ENCODE measurements around the gene CBLN1. TPM values are rescaled to one million over a fixed set of nuclear protein-coding genes. Genes with fewer than 3 reads are reported as not detected.

CBLN1 gene
- total RNA-seq, 1 experiment from 2014 or later = not detected

DNA sequence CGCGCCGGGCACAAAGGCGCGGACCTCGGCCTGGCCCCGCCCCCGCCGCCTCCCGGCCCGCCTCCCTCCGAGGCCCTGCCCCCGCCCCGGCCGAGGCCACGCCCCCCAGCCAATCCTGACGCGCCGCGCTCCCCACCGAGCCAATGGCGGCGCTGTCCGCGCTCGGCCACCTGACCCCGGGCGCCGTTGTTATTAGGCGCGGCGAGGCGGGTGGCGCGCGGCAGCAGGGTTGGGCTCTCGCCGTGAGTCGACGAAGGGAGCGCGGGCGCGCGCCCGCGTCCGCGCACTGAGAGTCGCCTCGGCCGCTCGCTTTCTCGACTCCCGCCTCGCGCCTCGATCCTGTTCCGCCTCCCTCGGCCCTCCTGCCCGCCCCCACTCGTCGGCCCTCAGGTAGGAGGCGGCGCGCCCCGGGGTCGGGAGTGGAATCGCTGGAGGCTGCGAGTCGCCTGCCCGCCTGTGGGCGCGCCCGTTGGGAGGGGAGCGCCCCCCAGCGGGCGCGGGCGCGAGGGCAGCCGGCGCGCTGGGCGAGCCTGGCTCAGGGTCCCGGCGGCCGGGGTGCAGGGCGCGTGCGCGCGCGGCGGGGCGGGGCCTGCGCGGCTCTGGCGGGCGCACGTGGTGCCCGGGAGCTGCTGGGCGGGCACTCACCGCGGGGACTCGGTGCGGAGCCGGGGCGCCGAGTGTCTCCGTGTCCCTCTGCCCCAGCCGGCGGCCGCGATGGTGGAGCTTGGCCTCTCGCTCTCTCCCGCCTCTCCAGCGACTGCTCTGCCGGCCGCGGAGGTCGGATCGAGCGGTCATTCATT lies 405 bp upstream of the CBLN1 start:
- RAD21 ChIA-PET (ENCODE audit: low non-redundant PET in 1 of 2, low total read pairs in 2 of 2, uncharacterized antibody in 2 of 2, unreplicated experiment in 2 of 2) = no interaction called here
- DNase-seq (ENCODE audit: low read depth, low spot score) (no peak), ATAC-seq (no peak)
- Histone ChIP-seq H3K27me3 (ENCODE audit: insufficient read depth, low read length) (no peaks in the 10 kb centered on the region), H3K27ac (ENCODE audit: low read depth, low read length) (no peak overlapping the region), H3K9me2 (ENCODE audit: insufficient read depth) (no peaks in the 10 kb centered on the region), H3K9ac (ENCODE audit: low read length) (no peak overlapping the region), H2AFZ (ENCODE audit: low read depth, low read length, poor library complexity, severe bottlenecking) (no peak overlapping the region), H3K36me3 (ENCODE audit: control insufficient read depth in 1 of 2, insufficient read depth in 2 of 2, low read length in 2 of 2) (no peaks in the 10 kb centered on the region), H3K9me3 (ENCODE audit: control insufficient read depth in 1 of 2, insufficient read depth in 1 of 2, low read depth in 1 of 2, low read length in 2 of 2) (no peaks in the 10 kb centered on the region), H3K4me1 (ENCODE audit: control insufficient read depth in 1 of 2, insufficient read depth in 2 of 2, low read length in 2 of 2) (no peaks in the 10 kb centered on the region), H3K4me3 (replicated peaks in 1 of 2; ENCODE audit: low read depth in 1 of 2, low read length in 2 of 2) (no peak overlapping the region), H3K4me2 (ENCODE audit: low read length) (no peak overlapping the region), H3K79me2 (ENCODE audit: insufficient read depth, low read length) (no peaks in the 10 kb centered on the region), H4K20me1 (ENCODE audit: insufficient read depth) (no peaks in the 10 kb centered on the region)
- intact Hi-C loops (cut with micrococcal nuclease) = no loop called here
- CTCF ChIA-PET = no interaction called here
- no TSS peak for BruUV-seq (replicated peaks)
- TF ChIP-seq CEBPB (IDR thresholded peaks at IDR 0.05; ENCODE audit: low read depth) (no peak), CBX3 (IDR thresholded peaks at IDR 0.05; ENCODE audit: low read depth) (no peak), ELF1 (IDR thresholded peaks at IDR 0.05; ENCODE audit: borderline replicate concordance, low read depth) (no peak), SRF (IDR thresholded peaks at IDR 0.05; ENCODE audit: low read depth) (no peak), SP1 (IDR thresholded peaks at IDR 0.05; ENCODE audit: low read depth) (no peak), EGR1 (IDR thresholded peaks at IDR 0.05; ENCODE audit: low read depth) (no peak), EZH2phosphoT487 (IDR thresholded peaks at IDR 0.05; ENCODE audit: borderline replicate concordance) (no peak), ZNF274 (IDR thresholded peaks at IDR 0.05; ENCODE audit: low read depth, low read length) (no peak)
- TF ChIP-seq, protein P1, sequence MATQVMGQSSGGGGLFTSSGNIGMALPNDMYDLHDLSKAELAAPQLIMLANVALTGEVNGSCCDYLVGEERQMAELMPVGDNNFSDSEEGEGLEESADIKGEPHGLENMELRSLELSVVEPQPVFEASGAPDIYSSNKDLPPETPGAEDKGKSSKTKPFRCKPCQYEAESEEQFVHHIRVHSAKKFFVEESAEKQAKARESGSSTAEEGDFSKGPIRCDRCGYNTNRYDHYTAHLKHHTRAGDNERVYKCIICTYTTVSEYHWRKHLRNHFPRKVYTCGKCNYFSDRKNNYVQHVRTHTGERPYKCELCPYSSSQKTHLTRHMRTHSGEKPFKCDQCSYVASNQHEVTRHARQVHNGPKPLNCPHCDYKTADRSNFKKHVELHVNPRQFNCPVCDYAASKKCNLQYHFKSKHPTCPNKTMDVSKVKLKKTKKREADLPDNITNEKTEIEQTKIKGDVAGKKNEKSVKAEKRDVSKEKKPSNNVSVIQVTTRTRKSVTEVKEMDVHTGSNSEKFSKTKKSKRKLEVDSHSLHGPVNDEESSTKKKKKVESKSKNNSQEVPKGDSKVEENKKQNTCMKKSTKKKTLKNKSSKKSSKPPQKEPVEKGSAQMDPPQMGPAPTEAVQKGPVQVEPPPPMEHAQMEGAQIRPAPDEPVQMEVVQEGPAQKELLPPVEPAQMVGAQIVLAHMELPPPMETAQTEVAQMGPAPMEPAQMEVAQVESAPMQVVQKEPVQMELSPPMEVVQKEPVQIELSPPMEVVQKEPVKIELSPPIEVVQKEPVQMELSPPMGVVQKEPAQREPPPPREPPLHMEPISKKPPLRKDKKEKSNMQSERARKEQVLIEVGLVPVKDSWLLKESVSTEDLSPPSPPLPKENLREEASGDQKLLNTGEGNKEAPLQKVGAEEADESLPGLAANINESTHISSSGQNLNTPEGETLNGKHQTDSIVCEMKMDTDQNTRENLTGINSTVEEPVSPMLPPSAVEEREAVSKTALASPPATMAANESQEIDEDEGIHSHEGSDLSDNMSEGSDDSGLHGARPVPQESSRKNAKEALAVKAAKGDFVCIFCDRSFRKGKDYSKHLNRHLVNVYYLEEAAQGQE (IDR thresholded peaks at IDR 0.05; ENCODE audit: low read depth) = no peak
- TF ChIP-seq, protein P2, sequence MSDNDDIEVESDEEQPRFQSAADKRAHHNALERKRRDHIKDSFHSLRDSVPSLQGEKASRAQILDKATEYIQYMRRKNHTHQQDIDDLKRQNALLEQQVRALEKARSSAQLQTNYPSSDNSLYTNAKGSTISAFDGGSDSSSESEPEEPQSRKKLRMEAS (IDR thresholded peaks at IDR 0.05) = no peak
- TF ChIP-seq, protein P3, sequence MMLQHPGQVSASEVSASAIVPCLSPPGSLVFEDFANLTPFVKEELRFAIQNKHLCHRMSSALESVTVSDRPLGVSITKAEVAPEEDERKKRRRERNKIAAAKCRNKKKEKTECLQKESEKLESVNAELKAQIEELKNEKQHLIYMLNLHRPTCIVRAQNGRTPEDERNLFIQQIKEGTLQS (IDR thresholded peaks at IDR 0.05) = no peak
- POLR2A ChIA-PET = no interaction called here
